ENCODE results near the gene FOLR1. TPM values are rescaled to one million over a fixed set of nuclear protein-coding genes. Genes with fewer than 3 reads are reported as not detected.

The FOLR1 gene
- total and polyA plus RNA-seq, 11 donors = 0.08 to 0.79 (median 0.30) TPM; not detected in 7

GRCh38 chr11:72245263-72245816, 53.4 kb downstream of the FOLR1 start:
- H3K9me3 ChIP-seq = no peaks in the 10 kb centered on the region
- peaks cover 3 to 19% (median 9%) of the 10 kb centered on the region in 12 donors for H3K4me1 ChIP-seq
- peaks cover 31 to 95% (median 73%) of the 10 kb centered on the region in 9 donors for H3K27me3 ChIP-seq
- H3K27ac ChIP-seq = no peak overlapping the region
- intact Hi-C loops (cut with DNase I) = no loop called here
- no peaks in the 10 kb centered on the region for H3K36me3 ChIP-seq
- DNase-seq (no peak), ATAC-seq (no peak)
- no peak overlapping the region for H3K4me3 ChIP-seq
- WGBS, 4 donors = 12 to 19% (median 15%) methylated on average over 19 of the region's 19 CpGs
- no peak for TF ChIP-seq POLR2A (IDR thresholded peaks at IDR 0.05)
- TF ChIP-seq, protein P1, sequence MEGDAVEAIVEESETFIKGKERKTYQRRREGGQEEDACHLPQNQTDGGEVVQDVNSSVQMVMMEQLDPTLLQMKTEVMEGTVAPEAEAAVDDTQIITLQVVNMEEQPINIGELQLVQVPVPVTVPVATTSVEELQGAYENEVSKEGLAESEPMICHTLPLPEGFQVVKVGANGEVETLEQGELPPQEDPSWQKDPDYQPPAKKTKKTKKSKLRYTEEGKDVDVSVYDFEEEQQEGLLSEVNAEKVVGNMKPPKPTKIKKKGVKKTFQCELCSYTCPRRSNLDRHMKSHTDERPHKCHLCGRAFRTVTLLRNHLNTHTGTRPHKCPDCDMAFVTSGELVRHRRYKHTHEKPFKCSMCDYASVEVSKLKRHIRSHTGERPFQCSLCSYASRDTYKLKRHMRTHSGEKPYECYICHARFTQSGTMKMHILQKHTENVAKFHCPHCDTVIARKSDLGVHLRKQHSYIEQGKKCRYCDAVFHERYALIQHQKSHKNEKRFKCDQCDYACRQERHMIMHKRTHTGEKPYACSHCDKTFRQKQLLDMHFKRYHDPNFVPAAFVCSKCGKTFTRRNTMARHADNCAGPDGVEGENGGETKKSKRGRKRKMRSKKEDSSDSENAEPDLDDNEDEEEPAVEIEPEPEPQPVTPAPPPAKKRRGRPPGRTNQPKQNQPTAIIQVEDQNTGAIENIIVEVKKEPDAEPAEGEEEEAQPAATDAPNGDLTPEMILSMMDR (IDR thresholded peaks at IDR 0.05) = no peak

Other genes starting within 250 kb of the FOLR1 start
- 10 to 100 TPM in 2 of 9 donors, 1 to 10 TPM in 7; 1.1 to 86.5 (median 5.1) TPM for gene IL18BP, start 193.2 kb upstream of the FOLR1 start, total RNA-seq
- 1 to 10 TPM; 4.1 to 4.4 TPM for gene IL18BP, start 193.2 kb upstream of the FOLR1 start, polyA plus RNA-seq
- 100 to 1,000 TPM in 5 of 9 donors, 10 to 100 TPM in 4; 62.7 to 193 (median 101) TPM for gene NUMA1, start 111.6 kb upstream of the FOLR1 start, total RNA-seq
- 100 to 1,000 TPM in 1 of 2 donors, 10 to 100 TPM in 1; 83.9 to 142 TPM for gene NUMA1, start 111.6 kb upstream of the FOLR1 start, polyA plus RNA-seq
- gene LRRC51, start 111.3 kb upstream of the FOLR1 start, total RNA-seq = 1 to 10 TPM; 2.0 to 8.3 (median 4.5) TPM
- 1 to 10 TPM; 3.0 to 9.3 TPM for gene LRRC51, start 111.3 kb upstream of the FOLR1 start, polyA plus RNA-seq
- gene LAMTOR1, start 88.8 kb upstream of the FOLR1 start, total RNA-seq = 100 to 1,000 TPM in 2 of 9 donors, 10 to 100 TPM in 7; 68.7 to 119 (median 84.8) TPM
- gene LAMTOR1, start 88.8 kb upstream of the FOLR1 start, polyA plus RNA-seq = 100 to 1,000 TPM in 1 of 2 donors, 10 to 100 TPM in 1; 80.3 to 159 TPM
- gene TOMT, start 86.2 kb upstream of the FOLR1 start, total RNA-seq = under 1 TPM in 1 of 9 donors, not detected in 8; 0.23 TPM
- gene TOMT, start 86.2 kb upstream of the FOLR1 start, polyA plus RNA-seq = not detected
- gene ANAPC15, start 79.4 kb upstream of the FOLR1 start, total RNA-seq = 10 to 100 TPM; 35.6 to 48.7 (median 40.1) TPM
- gene ANAPC15, start 79.4 kb upstream of the FOLR1 start, polyA plus RNA-seq = 10 to 100 TPM; 37.4 to 82.7 TPM
- 1 to 10 TPM in 1 of 9 donors, under 1 TPM in 2, not detected in 6; 0.79 to 1.1 (median 0.90) TPM for gene FOLR3, start 56.4 kb upstream of the FOLR1 start, total RNA-seq
- under 1 TPM in 1 of 2 donors, not detected in 1; 0.43 TPM for gene FOLR3, start 56.4 kb upstream of the FOLR1 start, polyA plus RNA-seq
- gene FOLR2, start 24.7 kb downstream of the FOLR1 start, total RNA-seq = 100 to 1,000 TPM in 1 of 9 donors, 10 to 100 TPM in 7, 1 to 10 TPM in 1; 9.6 to 136 (median 18.0) TPM
- gene FOLR2, start 24.7 kb downstream of the FOLR1 start, polyA plus RNA-seq = 1 to 10 TPM; 5.0 to 6.5 TPM
- gene INPPL1, start 32.6 kb downstream of the FOLR1 start, total RNA-seq = 100 to 1,000 TPM in 5 of 9 donors, 10 to 100 TPM in 4; 94.7 to 146 (median 112) TPM
- gene INPPL1, start 32.6 kb downstream of the FOLR1 start, polyA plus RNA-seq = 10 to 100 TPM; 73.2 to 89.1 TPM
- not detected for gene PHOX2A, start 52.0 kb downstream of the FOLR1 start, total RNA-seq
- not detected for gene PHOX2A, start 52.0 kb downstream of the FOLR1 start, polyA plus RNA-seq
- gene CLPB, start 242.4 kb downstream of the FOLR1 start, total RNA-seq = 10 to 100 TPM; 16.7 to 28.4 (median 19.4) TPM
- 10 to 100 TPM; 12.4 to 15.7 TPM for gene CLPB, start 242.4 kb downstream of the FOLR1 start, polyA plus RNA-seq